Anterior cingulate cortex (tissue), 58 donors: ENCODE measurements around the gene LRRC4C.
A peak's percentile ranks its signal among the peaks of the same experiment; 100 is the strongest.

ENCODE experiments used
- DNase-seq, 58 donors: peaks; one replicate each; lab custom pipeline; 2025; lab: John Stamatoyannopoulos, UW

LRRC4C gene

DNA sequence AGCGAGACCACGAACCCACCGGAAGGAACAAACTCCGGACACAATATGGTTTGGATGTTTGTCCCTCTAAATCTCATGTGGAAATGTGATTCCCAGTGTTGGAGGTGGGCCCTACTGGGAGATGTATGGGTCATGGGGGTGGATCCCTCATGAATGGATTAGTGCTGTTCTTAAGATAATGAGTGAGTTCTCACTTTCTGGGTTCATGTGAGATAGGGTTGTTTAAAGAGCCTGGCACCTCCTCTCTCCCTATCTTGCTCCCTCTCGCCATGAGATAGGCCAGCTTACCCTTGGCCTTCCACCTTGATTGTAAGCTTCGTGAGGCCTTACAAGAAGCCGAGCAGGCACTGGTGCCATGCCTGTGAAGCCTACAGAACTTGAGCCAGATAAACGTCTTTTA lies 184.6 kb downstream of the LRRC4C start:
- DNase-seq = no peak

DNA sequence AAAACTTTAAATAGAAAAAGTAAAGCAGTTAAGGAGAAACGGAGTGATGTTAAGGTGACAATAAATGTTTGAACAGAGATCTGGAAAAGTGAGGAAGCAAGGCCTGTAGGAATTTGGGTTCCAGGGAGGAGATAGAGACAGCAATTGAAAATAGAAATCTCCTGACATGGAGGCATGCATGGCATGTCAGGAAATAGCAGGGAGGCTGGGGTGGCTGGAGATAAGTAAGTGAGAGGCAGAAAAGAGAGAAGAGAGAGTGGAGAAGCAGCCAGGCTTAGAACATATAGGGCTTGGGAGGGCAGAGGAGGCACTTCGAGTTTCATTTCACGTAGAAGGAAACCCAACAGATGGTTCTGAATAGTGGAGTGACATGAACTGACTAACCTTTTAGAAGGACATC lies 185.5 kb downstream of the LRRC4C start:
- DNase-seq = no peak

DNA sequence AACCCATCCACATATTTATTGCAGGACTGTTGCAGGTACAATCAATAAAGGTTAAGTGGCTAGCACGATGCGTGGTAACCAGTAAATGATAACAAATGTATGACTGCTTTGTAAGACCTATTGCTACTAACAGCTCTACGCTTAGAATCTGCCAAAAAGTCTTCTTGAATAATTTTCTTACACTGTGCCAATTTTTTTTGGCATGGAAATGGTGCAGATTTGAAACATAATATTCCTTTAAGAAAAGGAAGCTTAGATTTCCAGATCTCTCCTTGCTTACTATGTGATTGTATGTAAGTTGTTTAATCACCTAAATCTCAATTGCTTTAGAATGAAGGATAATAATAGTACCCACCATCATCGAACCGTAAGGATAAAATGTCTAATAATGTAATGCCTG lies 192.0 kb downstream of the LRRC4C start:
- no peak for DNase-seq

DNA sequence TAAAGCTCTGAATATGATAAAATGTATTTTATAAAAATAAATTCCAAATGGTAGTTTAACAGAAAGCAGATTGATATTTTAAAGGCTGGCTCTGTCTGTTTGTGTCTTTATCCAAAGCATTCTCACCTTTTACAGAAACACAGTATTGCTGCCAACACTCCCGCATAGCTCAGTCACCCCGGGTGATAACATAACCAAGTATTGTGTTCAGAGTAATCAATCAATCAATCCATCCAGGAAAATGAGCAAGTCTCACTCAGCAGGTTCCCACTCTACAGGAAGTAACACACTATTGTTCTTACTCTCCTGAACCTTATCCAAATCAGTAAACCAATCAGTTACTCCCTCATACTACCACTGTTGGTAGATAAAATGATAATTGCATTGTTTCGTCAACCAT lies 203.4 kb downstream of the LRRC4C start:
- DNase-seq = no peak

DNA sequence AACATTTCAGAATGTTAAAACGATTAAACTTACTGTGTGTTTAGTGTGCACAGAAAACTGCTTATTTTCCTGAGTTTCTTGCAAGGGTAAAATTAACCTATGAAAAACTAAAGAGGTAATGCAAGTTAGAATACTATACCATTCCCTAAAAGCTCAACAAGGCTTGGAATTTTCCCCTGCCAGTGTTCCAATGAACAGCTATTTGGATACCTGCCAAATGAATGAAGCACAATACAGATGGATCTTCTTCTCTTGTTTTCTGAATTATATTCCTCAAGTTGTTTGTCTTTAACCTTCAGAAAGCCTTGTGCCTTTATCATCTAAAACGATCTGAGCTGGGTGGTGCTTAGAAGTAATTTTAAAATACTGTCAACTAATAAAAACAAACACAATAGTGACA lies 204.5 kb downstream of the LRRC4C start:
- DNase-seq = no peak

DNA sequence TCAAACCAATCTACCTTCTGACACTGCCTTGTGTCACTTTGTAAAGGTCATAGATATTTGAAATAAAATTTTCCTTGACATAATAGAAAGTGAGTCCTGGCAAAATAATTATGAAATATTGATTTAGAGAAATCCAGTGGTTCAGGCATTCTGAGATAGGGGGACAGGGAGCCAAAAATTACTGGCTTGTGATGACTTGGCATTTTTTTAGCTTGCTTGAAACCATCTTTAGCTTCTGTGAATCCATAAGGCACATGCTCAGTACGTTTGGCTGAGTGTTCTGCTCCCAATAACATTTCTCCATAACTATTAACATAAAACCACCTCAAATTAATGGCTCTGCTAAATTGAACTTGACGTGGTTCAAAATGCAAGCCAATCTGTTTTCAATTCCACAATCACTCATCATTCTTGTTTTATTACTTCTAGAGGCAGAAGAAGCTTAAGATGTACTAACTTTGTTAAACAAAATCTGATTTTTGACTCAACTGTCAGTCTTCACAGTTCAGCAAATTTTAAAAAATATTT lies 209.0 kb downstream of the LRRC4C start:
- DNase-seq = no peak

DNA sequence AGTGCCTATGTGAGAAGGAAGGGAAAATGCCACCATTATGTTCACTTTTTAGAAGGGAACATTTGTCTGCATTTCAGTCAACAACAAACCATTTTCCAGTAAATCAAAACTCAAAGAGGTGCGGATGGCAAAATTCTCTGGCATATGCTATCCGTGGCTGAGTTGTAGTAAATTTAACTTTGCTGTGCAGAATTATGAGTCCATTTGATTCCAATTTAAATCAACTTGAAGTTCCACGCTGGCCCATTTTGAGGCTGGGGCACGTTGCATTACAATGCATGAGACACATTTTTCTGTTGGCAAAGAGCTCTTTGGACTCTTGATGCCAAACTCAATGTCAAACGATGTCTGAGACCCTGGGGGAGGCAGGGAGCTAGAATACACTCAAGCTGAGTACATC lies 211.8 kb downstream of the LRRC4C start:
- no peak for DNase-seq

DNA sequence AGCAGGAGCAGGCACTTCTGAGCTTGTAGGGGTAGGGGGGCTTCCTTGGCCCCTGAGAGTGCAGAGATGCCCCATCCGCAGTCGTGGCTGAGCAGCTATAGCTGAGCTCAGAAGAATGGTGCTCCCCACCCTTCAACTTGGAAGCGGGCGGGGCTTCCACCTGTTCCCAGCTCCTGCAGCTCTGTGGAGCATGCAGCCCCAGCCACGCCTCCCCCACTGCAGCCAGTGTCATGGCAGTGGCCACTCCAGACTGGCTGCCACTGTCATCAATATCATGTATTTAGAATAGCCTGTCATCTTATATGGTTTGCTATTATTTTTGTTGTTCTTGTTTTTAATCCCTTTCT lies 213.1 kb downstream of the LRRC4C start:
- no peak for DNase-seq

DNA sequence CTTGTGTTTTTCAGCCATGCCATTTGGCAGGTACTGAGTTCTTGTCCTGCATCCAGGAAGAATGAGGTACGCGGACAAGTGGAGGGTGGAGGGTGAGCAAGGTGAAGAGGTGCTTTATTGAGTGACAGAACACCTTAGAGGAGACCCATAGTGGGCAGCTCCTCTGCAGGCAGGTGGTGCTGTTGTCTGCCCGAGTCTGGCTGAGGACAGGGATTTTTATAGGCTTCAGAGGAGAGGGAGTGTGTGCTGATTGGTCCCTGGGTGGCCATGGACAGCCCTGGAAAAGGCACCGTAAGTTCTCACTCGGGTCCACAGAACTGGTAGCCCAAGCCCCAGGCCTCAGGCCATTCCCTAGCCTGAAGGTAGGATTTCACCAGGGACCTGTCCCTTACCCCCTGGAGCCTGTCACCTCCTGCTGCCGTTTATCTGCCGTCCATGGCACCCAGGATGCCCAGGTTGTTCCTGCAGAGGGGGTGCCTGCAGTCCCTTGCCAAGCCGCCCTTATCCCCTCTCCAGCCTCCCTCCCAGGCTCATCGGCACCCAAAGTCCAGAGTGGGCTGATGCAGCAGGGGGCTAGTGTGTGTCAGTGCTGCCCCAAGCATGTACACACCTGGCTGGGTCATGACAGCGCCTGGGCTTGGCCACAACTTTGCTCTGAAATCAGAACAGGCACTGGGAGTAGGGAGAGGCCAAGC lies 213.6 kb downstream of the LRRC4C start:
- no peak for DNase-seq

DNA sequence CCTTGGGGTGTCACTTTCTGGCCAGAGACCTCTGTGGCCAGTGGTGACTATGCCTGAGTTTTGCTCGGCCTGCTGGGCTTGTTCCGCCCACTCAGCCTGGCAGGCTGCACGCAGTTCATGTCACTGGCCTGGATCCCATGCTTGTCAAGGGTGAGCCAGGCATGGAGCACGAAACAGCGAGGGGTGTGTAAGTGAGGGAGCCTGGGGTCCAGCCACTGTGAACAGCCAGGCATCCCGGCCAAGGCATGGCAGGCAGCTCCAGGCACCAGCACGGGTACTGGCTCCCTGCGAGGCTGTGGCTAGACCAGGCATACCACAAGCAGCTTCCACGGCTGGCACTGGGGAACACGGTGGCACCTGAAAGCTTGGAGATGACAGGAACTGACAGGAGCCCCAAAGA lies 214.3 kb downstream of the LRRC4C start:
- peak in 2 of 58 donors; percentile 1 to 3 for DNase-seq

DNA sequence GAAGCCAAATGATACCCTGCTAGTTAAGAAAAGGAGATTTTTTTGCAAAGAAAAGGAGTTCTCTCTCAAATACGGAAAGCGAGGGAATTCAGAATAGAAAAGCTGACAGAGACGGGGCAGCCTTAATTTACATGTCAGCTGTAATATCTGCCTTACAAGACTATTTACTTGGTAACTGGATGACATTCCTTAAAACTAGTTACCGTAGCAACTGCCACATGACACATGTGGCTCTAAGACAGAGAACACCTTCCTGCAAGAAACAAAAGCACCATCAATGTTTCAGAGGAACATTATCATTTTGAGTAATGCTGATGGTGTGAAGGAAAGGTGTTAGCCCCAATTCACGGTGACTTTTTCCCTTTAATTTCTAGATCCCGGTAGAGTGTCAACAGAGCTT lies 222.1 kb downstream of the LRRC4C start:
- DNase-seq = no peak

DNA sequence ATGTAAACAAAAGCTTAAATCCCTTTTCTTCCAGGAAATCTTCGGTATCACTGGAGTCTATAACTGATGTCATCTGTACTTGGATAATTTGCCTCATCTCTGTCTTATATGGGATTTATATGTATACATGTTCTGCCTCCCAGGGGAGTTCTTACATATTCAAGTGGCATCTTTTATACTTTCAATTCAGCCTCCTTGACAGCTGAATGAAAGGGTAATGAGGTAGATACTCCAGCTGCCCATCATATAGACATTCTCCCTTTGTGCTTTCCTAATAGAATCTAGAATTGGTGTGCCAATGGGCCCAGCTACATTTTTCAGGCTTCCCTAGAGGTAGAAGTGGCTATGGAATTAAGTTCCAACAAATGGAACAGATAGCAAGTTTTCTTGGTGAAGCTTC lies 223.8 kb downstream of the LRRC4C start:
- no peak for DNase-seq

DNA sequence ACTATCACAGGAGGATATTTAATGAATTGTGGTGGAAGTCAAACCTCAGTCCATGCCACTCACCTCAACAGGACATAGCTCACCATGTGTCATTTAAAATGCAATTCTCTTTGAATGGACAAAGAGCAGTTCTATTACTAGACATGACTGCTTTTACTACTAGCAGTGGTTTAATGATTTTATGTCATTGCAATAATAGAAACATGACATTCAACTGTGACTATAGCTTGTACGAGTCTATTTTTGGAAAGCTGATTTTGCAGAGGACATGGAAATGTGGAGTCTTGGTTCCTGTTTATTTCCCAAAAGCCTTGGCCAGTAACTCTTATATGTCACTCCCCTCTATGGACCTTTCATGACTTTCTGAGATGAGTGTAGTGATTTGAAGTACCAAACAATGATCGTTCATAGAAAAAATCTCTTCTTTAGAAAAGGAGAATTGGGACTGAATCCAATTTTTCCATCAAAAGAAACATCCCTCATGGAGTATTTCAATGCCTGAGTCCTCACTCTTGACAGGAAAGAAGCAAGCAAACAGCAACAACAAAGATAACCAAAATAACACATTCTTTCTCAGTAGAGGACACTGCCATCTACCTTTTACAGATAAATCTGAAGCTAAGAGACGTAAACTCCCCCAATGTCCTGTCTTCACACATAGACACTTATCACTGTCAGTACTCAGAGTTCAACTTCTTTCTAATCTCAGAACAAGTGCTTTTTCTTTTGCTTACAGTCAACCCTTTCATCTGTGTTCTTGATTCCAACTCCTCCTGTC lies 233.4 kb downstream of the LRRC4C start:
- DNase-seq = peak in 1 of 58 donors; percentile 8

DNA sequence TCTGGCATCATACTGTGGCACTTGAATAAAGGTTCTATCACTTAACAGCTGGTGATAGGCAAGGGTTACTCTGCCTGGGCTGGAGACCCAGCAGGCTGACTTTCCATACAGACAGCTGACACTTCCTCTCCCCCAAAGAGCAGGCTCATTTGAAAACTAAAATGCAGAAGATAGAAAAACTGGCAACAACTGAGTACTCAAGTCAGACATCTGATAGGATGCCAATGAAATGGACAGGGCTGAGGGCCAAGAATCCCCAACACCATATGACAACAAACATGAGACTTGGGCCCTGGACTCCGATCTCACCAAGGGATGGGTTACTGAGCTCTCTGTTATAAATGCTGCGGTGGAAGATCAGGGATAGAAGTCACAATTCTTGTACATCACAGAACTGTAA lies 237.2 kb downstream of the LRRC4C start:
- peak in 6 of 58 donors; percentile 3 to 66 (median 30) for DNase-seq

DNA sequence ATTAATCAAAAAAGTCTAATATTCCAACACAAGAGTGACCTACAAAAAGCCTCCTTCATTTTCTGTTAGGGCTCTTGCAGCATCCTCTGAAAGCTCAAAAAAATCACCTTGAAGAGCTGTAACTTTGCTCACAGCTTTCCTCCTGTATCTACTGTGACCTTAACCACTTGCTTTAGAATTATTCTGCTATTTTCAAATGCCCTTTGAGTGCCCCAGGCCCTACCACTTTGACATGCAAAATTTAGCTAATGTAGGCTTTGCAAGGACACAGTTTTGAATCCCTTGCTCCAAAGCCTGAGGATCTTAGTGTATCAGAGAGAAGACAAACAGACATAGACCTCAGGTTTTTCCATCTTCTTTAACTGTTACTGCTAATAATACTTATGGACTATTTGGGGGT lies 253.1 kb downstream of the LRRC4C start:
- DNase-seq = no peak

DNA sequence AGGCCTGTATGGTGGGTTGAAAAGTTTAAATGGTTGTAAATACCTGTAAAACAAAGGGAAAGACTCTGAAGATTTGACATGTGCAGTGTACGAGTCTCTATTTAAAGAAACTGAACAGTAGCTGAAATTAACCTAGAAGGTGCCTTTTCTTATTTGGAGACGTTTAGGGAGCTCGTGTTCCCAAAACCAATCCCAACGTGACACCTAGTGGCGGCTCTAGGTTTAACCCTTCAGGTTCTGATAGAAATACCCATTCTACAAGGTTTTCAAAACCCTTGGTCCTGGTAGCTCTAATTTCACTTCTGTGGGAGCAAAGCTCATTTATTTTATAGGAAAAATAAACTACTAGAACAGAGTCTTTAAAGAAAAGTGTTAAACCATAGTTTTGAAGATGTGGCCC lies 258.3 kb downstream of the LRRC4C start:
- DNase-seq = peak in 26 of 58 donors; percentile 0 to 65 (median 16)

DNA sequence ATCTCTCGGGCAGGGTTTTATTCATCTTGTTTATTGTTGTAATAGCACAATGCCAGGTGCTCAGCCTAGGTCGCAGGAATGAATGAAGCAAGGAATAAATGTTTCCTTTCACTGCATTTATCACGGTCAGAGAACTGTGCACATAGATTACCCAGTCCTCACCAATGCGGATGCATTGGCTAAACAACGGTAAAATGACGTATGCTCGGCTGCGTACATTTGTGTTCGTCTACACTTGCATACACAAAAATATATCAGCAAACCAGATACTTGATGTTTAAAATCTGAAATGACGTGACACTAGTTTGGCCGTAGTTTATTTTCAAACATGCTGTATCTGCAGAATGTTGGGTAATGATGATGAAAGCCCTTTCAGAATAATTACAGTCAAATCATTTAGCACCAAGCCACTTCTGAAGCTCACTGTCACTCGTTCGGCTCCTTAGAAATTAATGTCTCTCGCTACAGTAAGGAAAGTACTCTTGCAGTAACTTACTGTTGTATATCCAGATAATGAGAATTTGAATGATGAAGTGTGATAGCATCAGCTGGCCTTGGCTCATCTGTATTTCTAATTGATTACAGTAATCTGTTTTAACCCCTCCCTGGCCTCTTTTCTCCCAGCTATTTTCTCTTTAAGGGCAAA lies 268.9 kb downstream of the LRRC4C start:
- peak in 2 of 58 donors; percentile 4 to 10 for DNase-seq

DNA sequence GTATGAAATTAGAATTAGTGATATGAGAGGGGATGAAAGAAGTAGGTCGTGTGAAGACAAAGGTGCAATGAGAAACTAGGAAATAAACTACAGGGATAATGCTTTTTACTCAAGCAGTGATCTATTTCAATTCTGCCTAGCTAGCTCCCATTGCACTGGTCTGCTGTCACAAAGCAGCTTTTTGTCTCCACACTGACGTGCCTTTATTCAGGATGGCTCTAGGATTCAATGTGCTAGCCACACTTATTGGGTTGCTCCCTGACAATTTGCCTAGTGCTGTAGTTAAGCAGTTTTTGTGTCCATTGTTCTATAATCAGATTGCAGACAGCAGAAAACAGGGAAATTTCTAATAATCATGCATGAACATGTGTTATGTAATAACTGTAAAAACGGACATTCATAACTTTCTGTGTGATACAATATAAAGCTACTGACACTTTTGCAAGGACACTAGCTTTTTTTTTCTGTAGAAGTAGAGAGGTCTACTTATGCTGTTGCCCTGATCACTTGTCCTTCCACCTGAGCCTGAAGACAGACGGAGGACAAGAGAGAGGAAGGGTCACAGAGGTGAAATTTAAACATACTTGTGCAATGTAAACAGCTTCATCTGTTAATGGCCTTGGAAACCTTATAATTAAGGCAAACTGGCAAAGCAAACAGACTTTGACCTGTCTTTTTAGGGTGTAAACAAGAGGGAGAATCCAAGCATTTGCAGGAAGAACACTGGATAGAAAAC lies 269.6 kb downstream of the LRRC4C start:
- DNase-seq = peak in 10 of 58 donors; percentile 2 to 27 (median 13)

DNA sequence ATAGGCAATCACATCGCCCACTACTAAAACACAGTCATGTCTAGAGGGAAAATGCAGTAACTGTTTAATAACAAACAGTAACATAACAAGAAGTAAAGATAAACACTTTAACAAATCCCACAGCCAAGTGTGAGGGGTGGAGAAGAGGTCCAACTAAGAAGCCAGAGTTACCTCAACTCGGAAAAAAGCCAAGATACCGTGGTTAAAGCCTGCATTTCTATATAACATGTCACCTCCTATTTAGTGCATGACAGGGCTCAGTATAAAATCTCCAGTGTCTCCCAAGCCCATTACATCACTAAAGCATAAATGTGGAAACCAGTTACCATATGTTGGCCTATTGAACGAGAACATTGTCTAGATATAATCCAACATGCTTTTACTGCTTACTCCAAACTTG lies 281.7 kb downstream of the LRRC4C start:
- no peak for DNase-seq

DNA sequence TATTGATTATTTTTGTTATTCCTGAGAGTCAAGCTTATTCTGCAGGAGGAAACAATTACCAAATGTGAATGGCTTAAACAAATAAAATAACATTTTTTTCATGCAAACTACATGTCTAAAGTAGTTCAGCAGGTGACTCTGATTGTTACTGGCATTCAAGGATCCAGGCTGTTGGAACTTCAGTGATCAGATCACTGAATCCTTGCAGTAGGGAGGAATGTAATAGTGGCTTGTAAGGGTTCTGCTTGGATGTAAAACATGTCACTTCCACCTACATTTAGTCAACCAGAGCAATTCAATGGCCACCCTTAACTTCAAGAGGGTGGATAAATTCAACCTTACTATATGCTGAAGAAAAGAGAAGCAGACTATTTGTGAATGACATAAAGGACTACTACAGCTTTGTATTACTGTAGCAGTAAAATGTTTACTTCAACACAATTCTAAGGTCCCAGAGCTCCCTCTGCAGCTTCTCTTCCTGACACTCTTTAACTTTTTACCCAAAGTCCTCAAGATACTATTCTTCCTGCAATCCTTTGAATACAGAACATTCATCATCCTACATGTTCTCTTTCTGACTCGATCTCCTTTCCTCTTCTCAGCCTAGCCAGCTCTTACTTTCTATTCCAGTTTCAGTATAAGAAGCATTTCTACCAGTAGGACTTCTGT lies 284.0 kb downstream of the LRRC4C start:
- DNase-seq = no peak
